GM12872 (cell line): ENCODE results near the gene CCNQ.

Experiments used
- CTCF ChIP-seq: IDR thresholded peaks from 3 replicates; pipeline ENCODE4 v1.5.1; 2011; ENCODE audit warnings: low read depth, mild to moderate bottlenecking, low read length, moderate library complexity; ENCODE audit not compliant: insufficient read depth

The CCNQ gene

GRCh38 chrX:153598541-153599191, at the start of gene CCNQ:
CCNQ (minus strand) TSS chrX:153599139; CDS start chrX:153599073, 66 bp downstream.
- TF ChIP-seq CTCF, result no peak

- TF ChIP-seq CTCF, result no peak
Measured at GRCh38 chrX:153647461-153648357, 48.8 kb upstream of the CCNQ start.

GRCh38 chrX:153646620-153647373, 47.9 kb upstream of the CCNQ start, which contains the start of gene DUSP9:
DUSP9 (plus strand) TSS chrX:153647203; CDS start chrX:153647954, 751 bp downstream.
- no peak for TF ChIP-seq CTCF

- no peak for TF ChIP-seq CTCF
Measured at GRCh38 chrX:153645921-153646488, 47.1 kb upstream of the CCNQ start.

GRCh38 chrX:153645151-153645550, 46.2 kb upstream of the CCNQ start:
- TF ChIP-seq CTCF, result no peak

- no peak for TF ChIP-seq CTCF
Measured at GRCh38 chrX:153644356-153645125, 45.6 kb upstream of the CCNQ start.
